Naive thymus-derived CD4-positive, alpha-beta T cell (primary cell): ENCODE results near the gene C4orf17. TPM values are rescaled to one million over a fixed set of nuclear protein-coding genes. Genes with fewer than 3 reads are reported as not detected.
"Not testable (repeated sequence)": the region's sequence is repeated elsewhere in the genome, so short reads cannot be mapped to it uniquely, and the experiment has no call there.

Experiments used
- ATAC-seq: fragments of 150-1000 bp; cut with Tn5 transposase; 2 replicates; pipeline ENCODE4 v1.10.0; 2021; ENCODE audit warnings: mild to moderate bottlenecking, moderate library complexity
- CTCF ChIA-PET: fragments of 350-600 bp; sonication (Branson Sonifier 250); formaldehyde crosslinking; loops from one replicate; lab custom pipeline; 2021; ENCODE audit warnings: antibody characterized with exemption; lab: Charles Lee
- POLR2A ChIA-PET: fragments of 350-600 bp; sonication (Branson Sonifier 250); formaldehyde crosslinking; loops from one replicate; lab custom pipeline; 2021; ENCODE audit warnings: antibody characterized with exemption, inconsistent platforms; lab: Charles Lee
- DNase-seq, 9 donors: peaks; one replicate each; pipeline versions ENCODE4 v3.0.0 to v3.0.0-alpha.2; 2020 to 2022; ENCODE audit warnings: mixed read lengths in 1 of 9
- H3K27ac ChIP-seq: one replicate; pipeline ENCODE4 v1.7.0; 2013; ENCODE audit warnings: mild to moderate bottlenecking, low read depth, low read length, moderate library complexity
- H3K27me3 ChIP-seq, 2 donors: one replicate each; pipeline ENCODE4 v1.7.0; 2013; ENCODE audit warnings: low read length in 2 of 2, mild to moderate bottlenecking in 2 of 2, moderate library complexity in 2 of 2; ENCODE audit not compliant: control insufficient read depth in 2 of 2, insufficient read depth in 2 of 2
- H3K36me3 ChIP-seq, 3 experiments: 1 replicate in 2 of 3; 2 replicates in 1 of 3; pipeline ENCODE4 v1.7.0; 2013; ENCODE audit warnings: low read length in 3 of 3, mild to moderate bottlenecking in 3 of 3, moderate library complexity in 1 of 3; ENCODE audit not compliant: insufficient read depth in 3 of 3, control insufficient read depth in 2 of 3
- H3K4me1 ChIP-seq, 2 donors: one replicate each; pipeline ENCODE4 v1.7.0; 2013; ENCODE audit warnings: low read length in 2 of 2, mild to moderate bottlenecking in 2 of 2, moderate library complexity in 1 of 2; ENCODE audit not compliant: control insufficient read depth in 2 of 2, insufficient read depth in 2 of 2
- H3K4me3 ChIP-seq: 2 replicates; pipeline ENCODE4 v1.7.0; 2013; ENCODE audit warnings: mild to moderate bottlenecking, low read length
- H3K9me3 ChIP-seq, 3 experiments: 1 replicate in 2 of 3; 2 replicates in 1 of 3; pipeline ENCODE4 v1.7.0; 2013; ENCODE audit warnings: low read length in 3 of 3; ENCODE audit not compliant: control insufficient read depth in 2 of 3
- H3K27ac Mint-ChIP-seq, 9 donors: one replicate each; pipeline ENCODE4 v1.8.0; 2020 to 2022; ENCODE audit warnings: mixed read lengths in 9 of 9, mild to moderate bottlenecking in 8 of 9, moderate library complexity in 5 of 9, inconsistent platforms in 2 of 9
- H3K27me3 Mint-ChIP-seq, 5 donors: one replicate each; pipeline ENCODE4 v1.8.0; 2021 to 2022; ENCODE audit warnings: mixed read lengths in 5 of 5, mild to moderate bottlenecking in 1 of 5
- H3K36me3 Mint-ChIP-seq, 5 donors: one replicate each; pipeline ENCODE4 v1.8.0; 2020 to 2022; ENCODE audit warnings: mixed read lengths in 5 of 5, mild to moderate bottlenecking in 3 of 5, inconsistent platforms in 1 of 5
- H3K4me1 Mint-ChIP-seq, 7 donors: one replicate each; pipeline ENCODE4 v1.8.0; 2020 to 2022; ENCODE audit warnings: mixed read lengths in 7 of 7, mild to moderate bottlenecking in 3 of 7, inconsistent platforms in 1 of 7
- H3K4me3 Mint-ChIP-seq, 10 donors: one replicate each; pipeline ENCODE4 v1.8.0; 2020 to 2022; ENCODE audit warnings: mild to moderate bottlenecking in 10 of 10, mixed read lengths in 10 of 10, moderate library complexity in 6 of 10, inconsistent platforms in 2 of 10
- H3K9me3 Mint-ChIP-seq, 11 donors: one replicate each; pipeline ENCODE4 v1.8.0; 2020 to 2022; ENCODE audit warnings: mixed read lengths in 11 of 11, mild to moderate bottlenecking in 4 of 11, inconsistent platforms in 1 of 11, moderate library complexity in 1 of 11
- intact Hi-C, 2 donors: fragments of 100-400 bp; cut with micrococcal nuclease; formaldehyde crosslinking; loops; one replicate each; pipeline ENCODE4 v1.15.1; 2023
- polyA plus RNA-seq, 2 donors: library from polyadenylated mRNA; unstranded; fragments of 300-500 nt; fragmentation: Illumina TruSeq; gene quantifications; one replicate each; pipeline ENCODE4 v1.2.3, GENCODE V29; 2021
- total RNA-seq, 6 experiments: library from RNA in 5 of 6; stranded (reverse) in 5 of 6; gene quantifications; 1 replicate in 5 of 6; 2 replicates in 1 of 6; pipeline ENCODE4 v1.2.3 and lab custom pipeline; 2021 to 2026

The C4orf17 gene
- total and polyA plus RNA-seq, 7 experiments from 2014 or later, result 0.07 TPM; not detected in 6

DNA sequence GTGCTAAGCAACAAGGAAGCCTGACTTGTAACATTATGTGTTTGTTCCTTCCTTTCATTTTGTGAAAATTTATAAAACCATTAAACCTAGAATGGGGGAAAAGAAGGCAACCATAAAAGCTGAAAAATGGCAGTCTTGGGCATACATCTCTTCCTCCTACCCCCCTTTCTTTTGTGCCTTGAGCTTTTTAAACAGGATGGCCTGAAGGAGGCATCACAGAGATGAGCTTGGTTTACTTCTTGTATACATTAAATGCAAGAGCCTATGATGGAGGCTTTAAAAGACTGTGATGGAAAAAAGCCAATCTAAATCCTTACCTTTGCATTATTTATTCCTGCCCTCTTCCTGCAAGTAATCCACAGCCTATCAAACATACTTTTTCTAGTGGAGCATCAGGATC, 39.5 kb upstream of the C4orf17 start:
- Histone ChIP-seq H3K27me3 (no peaks in the 10 kb centered on the region), H3K4me1 (no peaks in the 10 kb centered on the region), H3K27ac (no peak overlapping the region), H3K9me3 (no peaks in the 10 kb centered on the region), H3K4me3 (no peak overlapping the region), H3K36me3 (no peaks in the 10 kb centered on the region)
- no peak overlapping the region for H3K27ac Mint-ChIP-seq
- H3K27me3 Mint-ChIP-seq, result peaks cover 0 to 14% (median 0%) of the 10 kb centered on the region in 5 donors
- no peak overlapping the region for H3K4me3 Mint-ChIP-seq
- ATAC-seq (no peak), DNase-seq (no peak)
- no peaks in the 10 kb centered on the region for H3K36me3 Mint-ChIP-seq
- no peaks in the 10 kb centered on the region for H3K9me3 Mint-ChIP-seq
- H3K4me1 Mint-ChIP-seq, result peaks cover 0 to 1% (median 0%) of the 10 kb centered on the region in 7 donors
- CTCF ChIA-PET, result no interaction called here
- POLR2A ChIA-PET, result no interaction called here
- intact Hi-C loops, result loop anchor here in 1 of 2 donors (1.0 kb wide), 1 partner anchor 337 kb away; no protein-coding TSS in a partner anchor

DNA sequence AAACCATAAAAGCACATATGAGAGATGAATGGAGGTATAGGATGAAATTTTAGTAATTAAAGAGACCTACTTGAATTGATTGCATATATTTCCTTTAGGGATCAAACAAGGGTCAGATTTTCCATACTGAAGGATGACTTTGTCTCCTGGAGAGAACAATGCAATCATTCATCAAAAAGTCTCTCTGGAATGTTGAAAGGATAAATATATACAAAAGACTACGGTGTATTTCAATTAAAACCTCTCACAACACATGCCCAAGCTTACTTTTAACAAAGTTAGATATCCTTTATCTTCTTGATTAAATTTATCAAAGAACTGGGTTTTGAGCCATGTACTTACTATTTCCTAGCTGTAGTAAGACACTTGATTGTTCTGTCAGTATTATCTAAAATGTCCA, 38.9 kb upstream of the C4orf17 start:
- Histone ChIP-seq H3K9me3 (no peaks in the 10 kb centered on the region), H3K36me3 (no peaks in the 10 kb centered on the region), H3K27me3 (no peaks in the 10 kb centered on the region), H3K4me3 (no peak overlapping the region), H3K27ac (no peak overlapping the region), H3K4me1 (no peaks in the 10 kb centered on the region)
- CTCF ChIA-PET, result no interaction called here
- ATAC-seq (no peak), DNase-seq (no peak)
- peaks cover 0 to 14% (median 0%) of the 10 kb centered on the region in 5 donors for H3K27me3 Mint-ChIP-seq
- POLR2A ChIA-PET, result no interaction called here
- H3K27ac Mint-ChIP-seq, result no peak overlapping the region
- H3K36me3 Mint-ChIP-seq, result no peaks in the 10 kb centered on the region
- intact Hi-C loops, result loop anchor here in 1 of 2 donors (1.0 kb wide), 1 partner anchor 336 kb away; no protein-coding TSS in a partner anchor
- H3K4me3 Mint-ChIP-seq, result no peak overlapping the region
- H3K4me1 Mint-ChIP-seq, result peaks cover 0 to 1% (median 0%) of the 10 kb centered on the region in 7 donors
- no peaks in the 10 kb centered on the region for H3K9me3 Mint-ChIP-seq

DNA sequence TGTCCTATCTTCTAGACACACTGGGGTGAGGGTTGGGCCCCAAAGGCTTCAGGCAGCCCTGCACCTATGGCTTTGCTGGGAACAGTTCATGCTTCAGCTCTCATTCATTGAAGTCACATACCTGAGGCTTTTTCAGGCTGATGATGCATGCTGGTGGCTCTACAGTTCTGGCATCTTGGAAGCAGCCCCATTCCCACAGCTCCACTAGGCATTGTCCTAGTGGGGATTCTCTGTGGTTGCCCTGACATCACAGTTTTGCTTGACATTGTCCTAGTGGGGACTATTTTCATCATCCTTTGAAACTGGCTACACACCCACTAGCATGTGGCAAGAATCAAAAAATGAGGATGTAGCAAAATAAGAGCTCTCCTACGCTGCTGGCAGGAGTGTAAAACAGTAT, 37.7 kb upstream of the C4orf17 start:
- H3K36me3 ChIP-seq, result no peaks in the 10 kb centered on the region
- H3K27ac Mint-ChIP-seq, result no peak overlapping the region
- no peak overlapping the region for H3K4me3 ChIP-seq
- no peaks in the 10 kb centered on the region for H3K36me3 Mint-ChIP-seq
- POLR2A ChIA-PET, result no interaction called here
- DNase-seq (no peak), ATAC-seq (no peak)
- H3K4me1 ChIP-seq, result no peaks in the 10 kb centered on the region
- H3K4me3 Mint-ChIP-seq, result no peak overlapping the region
- no peak overlapping the region for H3K27ac ChIP-seq
- H3K9me3 ChIP-seq, result no peaks in the 10 kb centered on the region
- H3K27me3 Mint-ChIP-seq, result peaks cover 0 to 4% (median 0%) of the 10 kb centered on the region in 5 donors
- CTCF ChIA-PET, result no interaction called here
- H3K4me1 Mint-ChIP-seq, result peaks cover 0 to 1% (median 0%) of the 10 kb centered on the region in 7 donors
- H3K9me3 Mint-ChIP-seq, result no peaks in the 10 kb centered on the region
- intact Hi-C loops, result no loop called here
- H3K27me3 ChIP-seq, result no peaks in the 10 kb centered on the region

DNA sequence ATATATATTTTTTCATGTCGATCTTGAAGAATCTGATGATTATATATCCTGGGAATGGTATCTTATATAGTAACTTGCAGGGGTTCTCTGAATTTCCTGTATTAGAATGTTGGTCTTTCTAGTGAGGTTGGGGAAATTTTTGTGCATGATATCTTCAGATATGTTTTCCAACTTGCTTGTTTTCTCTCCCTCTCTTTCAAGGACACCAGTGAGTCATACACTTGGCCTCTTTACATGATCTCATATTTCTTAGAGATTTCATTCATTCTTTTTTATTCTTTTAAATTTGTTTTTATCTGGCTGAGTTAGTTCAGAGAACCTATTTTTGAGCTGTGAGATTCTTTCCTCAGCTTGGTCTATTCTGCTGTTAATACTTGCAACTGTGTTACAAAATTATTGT, 27.2 kb upstream of the C4orf17 start:
- H3K9me3 Mint-ChIP-seq, result peaks cover 14 to 51% (median 29%) of the 10 kb centered on the region in 11 donors
- H3K27me3 Mint-ChIP-seq, result peaks cover 0 to 5% (median 0%) of the 10 kb centered on the region in 5 donors
- Histone ChIP-seq H3K9me3 (peaks cover 0 to 30% (median 0%) of the 10 kb centered on the region in 3 experiments), H3K4me1 (no peaks in the 10 kb centered on the region), H3K36me3 (no peaks in the 10 kb centered on the region), H3K27me3 (no peaks in the 10 kb centered on the region), H3K27ac (no peak overlapping the region), H3K4me3 (no peak overlapping the region)
- H3K4me1 Mint-ChIP-seq, result no peaks in the 10 kb centered on the region
- no peak overlapping the region for H3K27ac Mint-ChIP-seq
- ATAC-seq, result no peak
- no peak overlapping the region for H3K4me3 Mint-ChIP-seq
- POLR2A ChIA-PET, result no interaction called here
- DNase-seq, result no peak
- intact Hi-C loops, result no loop called here
- peaks cover 0 to 12% (median 9%) of the 10 kb centered on the region in 5 donors for H3K36me3 Mint-ChIP-seq
- CTCF ChIA-PET, result no interaction called here

DNA sequence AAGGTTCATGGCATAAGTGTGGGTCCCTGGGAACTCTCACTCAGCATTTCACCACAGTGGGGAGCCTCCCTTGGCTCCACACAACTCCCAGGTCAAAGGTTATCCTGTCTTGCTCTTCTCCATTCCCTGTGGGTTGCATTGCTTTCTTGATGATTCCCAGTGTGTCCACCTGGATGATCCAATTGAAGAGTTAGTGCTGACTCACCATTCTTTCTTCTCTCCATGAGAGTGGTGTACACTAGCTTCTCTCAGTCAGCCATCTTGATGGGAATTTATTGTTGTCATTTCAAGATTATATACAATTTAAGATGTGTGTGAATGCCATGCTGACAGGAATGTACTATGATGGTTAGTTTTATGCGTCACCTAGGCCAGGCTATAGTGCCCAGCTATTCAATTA, 25.6 kb upstream of the C4orf17 start:
- no peak overlapping the region for H3K27ac Mint-ChIP-seq
- intact Hi-C loops, result no loop called here
- H3K36me3 Mint-ChIP-seq, result peaks cover 0 to 17% (median 17%) of the 10 kb centered on the region in 5 donors
- no peak overlapping the region for H3K27ac ChIP-seq
- peaks cover 0 to 9% (median 0%) of the 10 kb centered on the region in 5 donors for H3K27me3 Mint-ChIP-seq
- H3K4me1 ChIP-seq, result no peaks in the 10 kb centered on the region
- no peak overlapping the region for H3K4me3 Mint-ChIP-seq
- no peaks in the 10 kb centered on the region for H3K36me3 ChIP-seq
- ChIA-PET CTCF (no interaction called here), POLR2A (no interaction called here)
- no peaks in the 10 kb centered on the region for H3K4me1 Mint-ChIP-seq
- DNase-seq (no peak), ATAC-seq (no peak)
- peaks cover 14 to 61% (median 31%) of the 10 kb centered on the region in 11 donors for H3K9me3 Mint-ChIP-seq
- H3K27me3 ChIP-seq, result no peaks in the 10 kb centered on the region
- peaks cover 0 to 30% (median 0%) of the 10 kb centered on the region in 3 experiments for H3K9me3 ChIP-seq
- H3K4me3 ChIP-seq, result no peak overlapping the region

DNA sequence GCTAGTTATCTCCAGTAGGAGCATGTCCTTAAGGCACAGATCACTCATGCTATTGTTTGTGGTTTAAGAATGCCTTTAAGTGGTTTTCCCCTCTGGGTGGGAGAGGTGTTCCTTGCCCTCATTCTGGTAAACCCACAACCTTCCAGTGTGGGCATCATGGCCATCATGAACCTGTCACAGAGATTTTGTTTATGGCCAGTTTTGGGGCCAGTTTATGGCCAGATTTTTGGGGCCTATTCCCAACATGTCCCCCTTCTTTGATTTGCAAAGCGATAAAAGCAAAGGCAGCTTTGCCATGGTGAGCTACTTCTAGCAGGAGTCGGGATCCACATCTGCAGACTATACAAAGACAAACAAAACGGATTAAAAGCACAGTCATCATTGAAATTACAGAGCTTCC, 24.2 kb upstream of the C4orf17 start:
- intact Hi-C loops, H3K4me1 ChIP-seq, H3K36me3 ChIP-seq, H3K27ac ChIP-seq, H3K4me3 Mint-ChIP-seq, H3K27me3 ChIP-seq, POLR2A ChIA-PET, H3K27ac Mint-ChIP-seq, DNase-seq, ATAC-seq, H3K4me1 Mint-ChIP-seq, CTCF ChIA-PET, H3K4me3 ChIP-seq: not testable (repeated sequence)
- Mint-ChIP-seq H3K9me3 (peaks cover 14 to 71% (median 31%) of the 10 kb centered on the region in 11 donors), H3K36me3 (peaks cover 0 to 20% (median 17%) of the 10 kb centered on the region in 5 donors), H3K27me3 (peaks cover 0 to 11% (median 0%) of the 10 kb centered on the region in 5 donors)
- H3K9me3 ChIP-seq, result peaks cover 0 to 30% (median 0%) of the 10 kb centered on the region in 3 experiments

DNA sequence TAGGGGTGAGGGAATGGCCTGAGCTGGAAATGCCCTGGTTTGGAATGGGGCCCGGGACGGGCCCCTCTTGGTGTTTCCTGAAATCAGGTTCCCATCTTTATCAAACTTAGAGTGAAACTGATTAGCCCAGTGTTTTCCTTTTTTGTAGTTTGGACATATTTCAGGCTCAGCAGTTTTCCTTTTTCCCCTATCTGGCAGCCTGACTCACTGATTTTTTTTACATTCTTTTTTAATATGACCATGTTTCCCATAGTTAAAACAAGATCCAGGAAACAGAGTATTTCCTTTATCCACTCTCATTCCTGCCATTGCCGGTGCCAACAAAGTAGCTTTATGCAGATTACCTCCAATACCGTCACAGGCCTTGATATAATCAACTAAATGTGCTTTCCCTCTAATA, 20.5 kb upstream of the C4orf17 start:
- CTCF ChIA-PET, result interaction anchor here (1.9 kb wide), 1 partner anchor 9 kb away, joined by 4 read pairs; no protein-coding TSS in a partner anchor
- peaks cover 0 to 34% (median 20%) of the 10 kb centered on the region in 5 donors for H3K36me3 Mint-ChIP-seq

More for the DNA sequence above, 20.5 kb upstream of the C4orf17 start:
- H3K4me1 Mint-ChIP-seq, result no peaks in the 10 kb centered on the region
- H3K9me3 Mint-ChIP-seq, result peaks cover 9 to 83% (median 38%) of the 10 kb centered on the region in 11 donors
- DNase-seq (no peak), ATAC-seq (no peak)
- H3K4me3 ChIP-seq, result no peak overlapping the region
- intact Hi-C loops, result no loop called here
- no peak overlapping the region for H3K27ac Mint-ChIP-seq
- no peak overlapping the region for H3K4me3 Mint-ChIP-seq
- H3K36me3 ChIP-seq, result no peaks in the 10 kb centered on the region
- H3K27me3 Mint-ChIP-seq, result peaks cover 0 to 7% (median 0%) of the 10 kb centered on the region in 5 donors
- H3K9me3 ChIP-seq, result peaks cover 0 to 27% (median 0%) of the 10 kb centered on the region in 3 experiments
- H3K27me3 ChIP-seq, result no peaks in the 10 kb centered on the region
- POLR2A ChIA-PET, result no interaction called here
- H3K4me1 ChIP-seq, result no peaks in the 10 kb centered on the region
- no peak overlapping the region for H3K27ac ChIP-seq
